H1 (cell line): ENCODE data around the gene PTPRG. TPM values are rescaled to one million over a fixed set of nuclear protein-coding genes. Genes with fewer than 3 reads are reported as not detected.

Experiments
- CTCF ChIA-PET: fragments of 300-600 bp; sonication (Branson Sonifier 250); formaldehyde crosslinking; loops from one replicate; lab custom pipeline; 2021; ENCODE audit not compliant: partially characterized antibody; lab: Charles Lee
- POLR2A ChIA-PET: fragments of 300-600 bp; sonication (Branson Sonifier 250); formaldehyde crosslinking; loops from one replicate; lab custom pipeline; 2021; ENCODE audit warnings: inconsistent platforms; ENCODE audit not compliant: partially characterized antibody; lab: Charles Lee
- DNase-seq, 2 experiments: peaks; one replicate each; pipeline versions ENCODE4 v3.0.0 to v3.0.0-alpha.2; 2010 to 2022; ENCODE audit warnings: low spot score in 2 of 2, low read depth in 1 of 2, mixed read lengths in 1 of 2
- FAIRE-seq: peaks from 2 replicates; lab custom pipeline; 2011; peaks lifted over from hg19 to GRCh38; lab: Jason Lieb, UNC
- H2AFZ ChIP-seq: 2 replicates; pipeline ENCODE4 v1.8.1; 2012; ENCODE audit warnings: low read length, inconsistent platforms
- H2AK5ac ChIP-seq: 2 replicates; pipeline ENCODE4 v1.6.1; 2013; ENCODE audit warnings: low read depth, low read length
- H2BK120ac ChIP-seq: replicated peaks from 2 replicates; pipeline ENCODE3; 2013; ENCODE audit warnings: low read depth, low read length, inconsistent platforms
- H2BK12ac ChIP-seq: 2 replicates; pipeline ENCODE4 v1.6.1; 2013; ENCODE audit warnings: low read depth, low read length
- H2BK15ac ChIP-seq: 2 replicates; pipeline ENCODE4 v1.6.1; 2013; ENCODE audit warnings: low read length
- H2BK20ac ChIP-seq: 2 replicates; pipeline ENCODE4 v1.6.1; 2013; ENCODE audit warnings: low read length
- H2BK5ac ChIP-seq: 2 replicates; pipeline ENCODE4 v1.6.1; 2013; ENCODE audit warnings: low read depth, low read length
- H3K14ac ChIP-seq: 2 replicates; pipeline ENCODE4 v1.6.1; 2013; ENCODE audit warnings: inconsistent platforms; ENCODE audit not compliant: insufficient read length
- H3K18ac ChIP-seq: 2 replicates; pipeline ENCODE4 v1.6.1; 2013; ENCODE audit warnings: low read length; ENCODE audit errors: extremely low read depth
- H3K23ac ChIP-seq: 2 replicates; pipeline ENCODE4 v1.6.1; 2013; ENCODE audit warnings: inconsistent platforms; ENCODE audit not compliant: insufficient read length
- H3K23me2 ChIP-seq: 2 replicates; pipeline ENCODE4 v1.6.1; 2013; ENCODE audit warnings: low read depth, low read length
- H3K27ac ChIP-seq: 2 replicates; pipeline ENCODE4 v1.6.1; 2011; ENCODE audit warnings: low read depth, low read length, inconsistent platforms
- H3K27me3 ChIP-seq, 4 experiments: replicated peaks in 1 of 4; 1 replicate in 1 of 4; 2 replicates in 3 of 4; pipeline versions ENCODE4 v1.6.1 to v1.8.1; 2011 to 2013; ENCODE audit warnings: low read length in 3 of 4, mild to moderate bottlenecking in 3 of 4, inconsistent platforms in 2 of 4, mixed read lengths in 2 of 4, moderate library complexity in 1 of 4; ENCODE audit not compliant: control insufficient read depth in 3 of 4, insufficient read depth in 3 of 4; ENCODE audit errors: extremely low read depth in 1 of 4
- H3K36me3 ChIP-seq, 4 experiments: 2 replicates each; pipeline versions ENCODE4 v1.6.1 to v1.8.1; 2011 to 2013; ENCODE audit warnings: mild to moderate bottlenecking in 4 of 4, low read length in 3 of 4, moderate library complexity in 2 of 4, control low read depth in 1 of 4, inconsistent platforms in 1 of 4; ENCODE audit not compliant: insufficient read depth in 4 of 4, control insufficient read depth in 2 of 4
- H3K4ac ChIP-seq: replicated peaks from 2 replicates; pipeline ENCODE3; 2013; ENCODE audit warnings: low read length, low read depth, mixed read lengths, inconsistent platforms; ENCODE audit not compliant: insufficient read length
- H3K4me1 ChIP-seq, 4 experiments: replicated peaks in 1 of 4; 1 replicate in 1 of 4; 2 replicates in 3 of 4; pipeline versions ENCODE4 v1.6.1 to v1.8.1; 2011 to 2013; ENCODE audit warnings: low read length in 3 of 4, inconsistent platforms in 2 of 4, mixed read lengths in 1 of 4; ENCODE audit not compliant: insufficient read depth in 4 of 4, control insufficient read depth in 3 of 4
- H3K4me2 ChIP-seq, 2 experiments: 2 replicates each; pipeline versions ENCODE4 v1.6.1 to v1.8.1; 2011 to 2013; ENCODE audit warnings: low read depth in 2 of 2, low read length in 2 of 2, control low read depth in 1 of 2, inconsistent platforms in 1 of 2, mild to moderate bottlenecking in 1 of 2; ENCODE audit not compliant: insufficient read depth in 1 of 2
- H3K4me3 ChIP-seq, 4 experiments: fragments of 200-600, 300-600 bp in 1 of 4; sonication (generic), shearing (Covaris generic), sonication (Bioruptor Twin) in 1 of 4; 2 replicates each; pipeline versions ENCODE4 v1.5.1 to v1.8.1; 2011 to 2016; ENCODE audit warnings: low read length in 4 of 4, low read depth in 3 of 4, control low read depth in 2 of 4, inconsistent platforms in 2 of 4, mild to moderate bottlenecking in 2 of 4, mixed read lengths in 1 of 4, moderate library complexity in 1 of 4; ENCODE audit not compliant: insufficient read depth in 2 of 4; ENCODE audit errors: extremely low read depth in 1 of 4
- H3K56ac ChIP-seq: replicated peaks from 2 replicates; pipeline ENCODE3; 2013; ENCODE audit warnings: low read depth, mild to moderate bottlenecking, mixed read lengths, low read length, inconsistent platforms; ENCODE audit not compliant: insufficient read length
- H3K79me1 ChIP-seq: 2 replicates; pipeline ENCODE4 v1.6.1; 2013; ENCODE audit warnings: low read depth, low read length, control low read depth
- H3K79me2 ChIP-seq, 2 experiments: 2 replicates each; pipeline versions ENCODE4 v1.6.1 to v1.8.1; 2012 to 2013; ENCODE audit warnings: low read length in 2 of 2, mild to moderate bottlenecking in 2 of 2, inconsistent platforms in 1 of 2; ENCODE audit not compliant: insufficient read depth in 2 of 2, control insufficient read depth in 1 of 2
- H3K9ac ChIP-seq, 4 experiments: replicated peaks in 1 of 4; 1 replicate in 1 of 4; 2 replicates in 3 of 4; pipeline versions ENCODE4 v1.6.1 to v1.8.1; 2011 to 2013; ENCODE audit warnings: low read depth in 3 of 4, low read length in 3 of 4, control low read depth in 2 of 4, mild to moderate bottlenecking in 2 of 4, moderate library complexity in 2 of 4, inconsistent platforms in 1 of 4; ENCODE audit errors: extremely low read depth in 1 of 4
- H3K9me3 ChIP-seq, 2 experiments: 2 replicates each; pipeline versions ENCODE4 v1.6.1 to v1.8.1; 2012 to 2013; ENCODE audit warnings: mild to moderate bottlenecking in 2 of 2, moderate library complexity in 2 of 2, control low read depth in 1 of 2, inconsistent platforms in 1 of 2, low read depth in 1 of 2, low read length in 1 of 2, mixed read lengths in 1 of 2; ENCODE audit not compliant: insufficient read depth in 2 of 2
- H4K20me1 ChIP-seq, 2 experiments: replicated peaks in 1 of 2; 2 replicates each; pipeline versions ENCODE3 to v1.8.1; 2011 to 2013; ENCODE audit warnings: inconsistent platforms in 2 of 2, low read length in 2 of 2, mild to moderate bottlenecking in 1 of 2; ENCODE audit not compliant: insufficient read depth in 2 of 2, control insufficient read depth in 1 of 2
- H4K5ac ChIP-seq: 2 replicates; pipeline ENCODE4 v1.6.1; 2013; ENCODE audit warnings: low read length, low read depth, mixed read lengths, inconsistent platforms; ENCODE audit not compliant: insufficient read length
- H4K8ac ChIP-seq: 2 replicates; pipeline ENCODE4 v1.8.0; 2013; ENCODE audit warnings: mild to moderate bottlenecking, moderate library complexity, low read length, inconsistent platforms; ENCODE audit not compliant: insufficient read depth; ENCODE audit errors: extremely low read depth
- H4K91ac ChIP-seq: replicated peaks from 2 replicates; pipeline ENCODE3; 2013; ENCODE audit warnings: low read length, mixed read lengths, inconsistent platforms; ENCODE audit not compliant: insufficient read length
- ASH2L ChIP-seq: fragments of 200-600, 300-600 bp; sonication (generic); IDR thresholded peaks from one replicate; pipeline ENCODE4 v1.7.1; 2017; ENCODE audit warnings: low read length
- BRCA1 ChIP-seq: IDR thresholded peaks from 2 replicates; pipeline ENCODE4 v1.6.1; 2012; ENCODE audit warnings: low read depth, low read length, improper control_type of control experiment
- GTF2F1 ChIP-seq: IDR thresholded peaks from 2 replicates; pipeline ENCODE4 v1.6.1; 2012; ENCODE audit warnings: low read depth, low read length, improper control_type of control experiment, borderline replicate concordance
- KDM5A ChIP-seq: fragments of 200-600 bp; IDR thresholded peaks from 2 replicates; pipeline ENCODE4 v1.7.1; 2012; ENCODE audit warnings: mild to moderate bottlenecking, low read length, inconsistent platforms, mixed read lengths
- POLR2AphosphoS5 ChIP-seq: IDR thresholded peaks from 2 replicates; pipeline ENCODE4 v1.6.1; 2011; ENCODE audit warnings: low read depth, low read length
- SIRT6 ChIP-seq: IDR thresholded peaks from one replicate; pipeline ENCODE4 v1.7.1; 2012; ENCODE audit warnings: low read length, inconsistent platforms
- SRF ChIP-seq: IDR thresholded peaks from 2 replicates; pipeline ENCODE4 v1.6.1; 2011; ENCODE audit warnings: mild to moderate bottlenecking, low read depth, low read length, moderate library complexity
- YY1 ChIP-seq: IDR thresholded peaks from 2 replicates; pipeline ENCODE4 v1.6.1; 2011; ENCODE audit warnings: low read depth, mild to moderate bottlenecking, low read length
- WGBS, 2 experiments: shearing (Covaris generic) in 1 of 2; methylation state at CpG; one replicate each; pipeline versions ENCODE4 v1.1.6 to v1.1.7; 2013 to 2015; ENCODE audit warnings: low lambda C conversion rate in 2 of 2, mixed read lengths in 2 of 2, inconsistent platforms in 1 of 2, low coverage in 1 of 2, missing lambda C conversion rate in 1 of 2; ENCODE audit not compliant: insufficient replicate concordance in 2 of 2, insufficient coverage in 1 of 2, insufficient read length in 1 of 2; ENCODE audit errors: extremely low coverage in 1 of 2, missing lambda C conversion rate in 1 of 2; 5-methylcytosine and 5-hydroxymethylcytosine counted together
- polyA plus RNA-seq, 7 experiments: library from polyadenylated mRNA; depleted of rRNA in 3 of 7; stranded (reverse) in 5 of 7; unstranded in 2 of 7; fragments of >200 nt in 5 of 7; fragments of 200-250 nt in 2 of 7; gene quantifications; 1 replicate in 5 of 7; 2 replicates in 1 of 7; 4 replicates in 1 of 7; pipeline versions ENCODE4 v1.2.1 to v1.2.3, GENCODE V29; 2011 to 2013; ENCODE audit warnings: missing spikeins in 2 of 7, mixed read lengths in 2 of 7
- total RNA-seq: library from RNA; stranded (reverse); fragmentation: NEBNext Ultra II Directional; extraction: Animal tissue kit (Norgen Biotek cat#: 25700); gene quantifications from 2 replicates; pipeline ENCODE4 v1.2.1, GENCODE V29; 2021

PTPRG gene
- total and polyA plus RNA-seq, 2 of the 8 experiments (the other 6 are each of a cell fraction or from before 2014, with no cell fraction given) = 23.3 to 96.2 TPM

GRCh38 chr3:61857297-61857696 is 295.9 kb downstream of the PTPRG start:
- H4K8ac ChIP-seq = no peak overlapping the region
- H3K23ac ChIP-seq = no peak overlapping the region
- H3K9me3 ChIP-seq = no peaks in the 10 kb centered on the region; a peak in 1 of 4 replicates
- no peak overlapping the region for H2BK5ac ChIP-seq
- no peaks in the 10 kb centered on the region for H3K23me2 ChIP-seq
- no peak overlapping the region for H3K4me3 ChIP-seq
- no peak overlapping the region for H2BK12ac ChIP-seq
- no peak overlapping the region for H3K18ac ChIP-seq
- no peak overlapping the region for H2BK120ac ChIP-seq
- no peak overlapping the region for H3K9ac ChIP-seq
- H2BK15ac ChIP-seq = no peak overlapping the region
- H2AFZ ChIP-seq = no peak overlapping the region
- FAIRE-seq = no peak
- H2AK5ac ChIP-seq = no peak overlapping the region
- H3K27me3 ChIP-seq = no peaks in the 10 kb centered on the region
- H3K36me3 ChIP-seq = no peaks in the 10 kb centered on the region
- DNase-seq = no peak
- peaks cover 0 to 93% of the 10 kb centered on the region in 2 experiments; a peak in 3 of 4 replicates for H3K79me2 ChIP-seq
- H3K4ac ChIP-seq = no peak overlapping the region
- POLR2A ChIA-PET = no interaction called here
- H3K4me2 ChIP-seq = no peak overlapping the region
- no peak overlapping the region for H3K56ac ChIP-seq
- H2BK20ac ChIP-seq = no peak overlapping the region
- TF ChIP-seq ASH2L = no peak
- no peak for TF ChIP-seq KDM5A
- no peak for TF ChIP-seq BRCA1
- no peak for TF ChIP-seq GTF2F1
- no peak for TF ChIP-seq YY1
- no peak for TF ChIP-seq POLR2AphosphoS5
- TF ChIP-seq SRF = no peak
- TF ChIP-seq SIRT6 = no peak
- no peak overlapping the region for H4K5ac ChIP-seq
- CTCF ChIA-PET = interaction anchor here (0.6 to 2.8 kb wide), 12 partner anchors 10 to 330 kb away, joined by 3 to 12 read pairs (median 3); no protein-coding TSS in a partner anchor
- H4K20me1 ChIP-seq = peaks cover 4 to 7% of the 10 kb centered on the region in 2 experiments
- H3K79me1 ChIP-seq = peaks cover 2% of the 10 kb centered on the region; the same call in 1 of the 2 replicates
- no peak overlapping the region for H3K14ac ChIP-seq
- H3K4me1 ChIP-seq = peaks cover 0 to 19% (median 1%) of the 10 kb centered on the region in 4 experiments; a peak in 5 of 7 replicates
- no peak overlapping the region for H3K27ac ChIP-seq
- 93% methylated on average over 2 of the region's 2 CpGs; no CpG with 5 or more reads in 1 of the 2 experiments for WGBS, 2 experiments
- H4K91ac ChIP-seq = no peak overlapping the region
